GM13977 (cell line): ENCODE data around the gene DYRK1B.

Experiments
- DNase-seq: peaks from one replicate; pipeline ENCODE4 v3.0.0; 2012; ENCODE audit warnings: low spot score
- CTCF ChIP-seq: IDR thresholded peaks from 2 replicates; pipeline ENCODE4 v1.5.1; 2012; ENCODE audit warnings: mild to moderate bottlenecking, control low read depth; ENCODE audit not compliant: insufficient read depth; ENCODE audit errors: extremely low read depth, missing control alignments
- in situ Hi-C: fragments of 300-500 bp; cut with MboI; formaldehyde crosslinking; loops from one replicate; pipeline ENCODE4 v1.12.0; 2022; ENCODE audit warnings: low sequenced_read_pairs, low pct_unique_long_range_greater_than_20kb, mixed read lengths, inconsistent platforms; ENCODE audit not compliant: unreplicated experiment

The DYRK1B gene

DNA sequence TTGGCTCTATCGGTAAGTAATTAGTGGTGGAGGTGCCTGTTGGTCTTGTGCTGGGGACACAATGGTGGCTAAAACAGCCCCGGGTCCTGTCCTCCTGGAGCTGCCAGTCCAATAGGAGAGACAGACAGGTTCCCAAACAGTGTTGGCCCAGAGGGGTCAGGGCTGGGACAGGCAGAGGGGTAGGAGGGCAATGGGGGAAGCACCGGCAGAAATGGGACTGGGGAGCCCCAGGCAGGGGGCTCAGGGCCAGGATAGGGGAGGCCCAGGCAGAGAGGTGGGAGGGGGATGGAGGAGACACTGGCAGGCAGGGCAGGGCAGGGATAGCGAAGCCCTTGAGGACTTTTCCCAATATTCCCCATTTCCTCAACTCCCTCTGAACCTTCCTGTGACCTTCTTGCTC, 14.4 kb upstream of the DYRK1B start:
- no peak for TF ChIP-seq CTCF
- no peak for DNase-seq
- in situ Hi-C loops, result loop anchor here (10.0 kb wide), 3 partner anchors 54 to 304 kb away; partner anchors contain the start of gene EID2

DNA sequence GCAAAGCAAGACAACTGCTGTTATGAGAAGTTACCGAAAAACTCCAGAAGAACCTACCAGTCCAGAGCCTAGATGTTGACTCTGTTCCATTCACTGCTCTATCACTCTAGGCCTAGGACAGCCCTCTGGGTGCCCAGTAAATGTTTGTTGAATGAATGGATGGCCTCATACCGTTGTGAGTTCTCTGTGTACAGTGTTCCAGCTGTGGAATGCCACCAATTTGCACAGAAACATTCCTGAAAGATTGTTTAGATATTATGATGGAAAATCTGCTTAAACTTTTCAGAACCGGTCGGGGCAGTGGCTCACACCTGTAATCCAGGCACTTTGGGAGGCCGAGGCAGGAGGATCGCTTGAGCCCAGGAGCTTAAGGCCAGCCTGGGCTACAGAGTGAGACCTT, 13.6 kb upstream of the DYRK1B start:
- DNase-seq, result no peak
- no peak for TF ChIP-seq CTCF
- in situ Hi-C loops, result loop anchor here (10.0 kb wide), 3 partner anchors 53 to 303 kb away; partner anchors contain the start of gene EID2

DNA sequence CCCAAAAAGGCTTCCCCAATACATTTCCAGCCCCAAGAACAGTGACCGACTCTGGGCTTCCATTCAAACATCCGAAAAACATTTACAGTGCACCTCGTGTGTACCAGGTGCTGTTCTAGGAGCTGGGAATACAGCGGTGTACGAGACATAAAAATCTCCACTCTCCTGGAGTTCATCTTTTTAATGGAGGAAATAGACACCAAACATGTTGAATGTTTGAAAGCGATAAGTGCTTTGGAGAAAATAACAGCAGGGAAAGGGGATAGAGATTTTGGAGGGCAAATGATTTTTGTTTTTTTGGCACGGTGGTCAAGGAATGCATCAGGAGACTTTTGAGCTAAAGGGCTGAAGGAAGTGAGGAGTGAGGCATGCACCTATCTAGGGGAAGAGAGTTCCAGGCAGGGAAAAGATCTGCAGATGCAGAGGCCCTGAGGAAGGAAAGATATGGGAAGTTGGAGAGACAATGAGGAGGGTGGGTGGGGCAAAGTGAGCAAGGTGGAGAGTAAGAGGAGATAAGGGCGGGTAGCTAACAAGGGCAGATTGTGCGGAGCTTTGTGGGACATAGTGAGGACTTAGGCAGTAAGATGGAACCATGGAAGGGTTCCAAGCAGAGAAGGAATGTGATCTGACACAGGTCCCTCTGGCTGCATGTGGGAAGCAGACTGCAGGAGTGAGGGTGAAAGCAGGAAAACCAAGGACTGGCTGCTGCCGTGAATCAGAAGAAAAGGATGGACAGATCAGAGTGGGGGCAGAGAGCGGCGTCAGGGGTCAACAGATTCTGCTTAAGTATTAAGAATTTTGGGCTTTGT, 12.9 kb upstream of the DYRK1B start:
- TF ChIP-seq CTCF, result no peak
- no peak for DNase-seq
- in situ Hi-C loops, result loop anchor here (10.0 kb wide), 3 partner anchors 52 to 302 kb away; partner anchors contain the start of gene EID2

GRCh38 chr19:39845933-39846677, 12.1 kb upstream of the DYRK1B start, which contains the start of gene FBL:
TSS of gene FBL (minus strand) at chr19:39846379. CDS start at chr19:39846300, 79 bp downstream.
- peak; percentile 99 for DNase-seq
- in situ Hi-C loops, result loop anchor here (10.0 kb wide), 3 partner anchors 51 to 301 kb away; partner anchors contain the start of gene EID2
- TF ChIP-seq CTCF, result no peak

DNA sequence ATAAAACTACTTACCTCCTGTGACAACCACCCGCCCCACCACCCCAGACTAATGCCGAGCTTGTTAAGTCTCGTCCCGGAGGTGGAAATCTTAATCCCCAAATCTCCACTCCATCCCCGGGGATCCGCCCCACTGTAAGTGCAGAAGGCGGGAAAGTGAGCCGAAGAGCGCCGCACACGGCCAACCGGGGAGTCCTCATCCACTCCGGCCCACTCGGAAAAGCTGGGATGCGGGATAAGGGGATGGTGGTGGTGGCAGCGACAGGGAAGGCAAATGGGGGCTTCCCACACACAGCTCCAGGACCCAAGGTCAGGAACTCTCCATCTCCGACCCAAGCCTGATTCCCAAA, 11.6 kb upstream of the DYRK1B start:
- peak; percentile 16 for TF ChIP-seq CTCF
- in situ Hi-C loops, result loop anchor here (10.0 kb wide), 3 partner anchors 51 to 301 kb away; partner anchors contain the start of gene EID2
- no peak for DNase-seq

DNA sequence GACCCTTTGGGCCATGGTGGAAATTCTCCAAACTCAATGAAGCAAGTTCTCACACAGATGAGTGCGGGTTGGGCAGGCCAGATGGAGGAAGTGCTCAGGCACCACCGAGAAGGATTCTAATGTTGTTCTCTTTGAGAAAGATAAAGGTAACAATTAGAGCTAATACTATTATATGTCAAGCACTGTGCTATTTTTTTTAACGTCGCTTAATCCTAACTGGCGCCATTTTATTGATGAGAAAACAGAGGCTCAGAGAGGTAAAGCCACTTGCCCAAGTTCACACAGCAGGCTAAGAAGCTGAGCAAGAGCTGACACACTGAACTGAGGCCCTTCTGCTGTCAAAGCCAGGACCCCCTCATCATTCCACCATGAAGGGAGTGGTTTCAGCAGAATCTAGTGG, 11.2 kb upstream of the DYRK1B start:
- in situ Hi-C loops, result loop anchor here (10.0 kb wide), 3 partner anchors 50 to 300 kb away; partner anchors contain the start of gene EID2
- no peak for DNase-seq
- no peak for TF ChIP-seq CTCF
